GM21367 (cell line): Measurements from ENCODE around the gene SPATA32.

ENCODE experiments used
- ATAC-seq: cut with Tn5 transposase; IDR thresholded peaks from one replicate; pipeline ENCODE4 v1.9.1; 2021; ENCODE audit not compliant: unreplicated experiment

Gene SPATA32

DNA sequence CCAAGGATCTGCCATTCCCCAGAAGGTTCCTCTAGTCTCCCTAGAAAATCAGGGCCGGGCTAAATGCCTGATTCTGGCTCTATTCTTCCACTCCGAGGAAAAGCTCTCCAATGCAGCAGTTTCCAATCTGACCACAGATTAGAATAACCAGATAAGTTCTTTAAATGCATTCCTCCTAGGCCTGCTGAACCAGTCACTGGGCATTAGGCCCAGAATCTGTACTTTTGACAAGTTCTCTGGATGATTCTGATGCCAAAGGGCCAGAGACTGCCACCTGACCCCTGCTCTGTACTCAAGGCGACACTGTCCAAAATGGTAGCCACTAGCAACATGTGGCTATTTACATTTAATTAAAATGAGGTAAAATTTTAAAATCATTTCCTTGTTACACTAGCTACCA, 32.6 kb upstream of the SPATA32 start:
- ATAC-seq = no peak

DNA sequence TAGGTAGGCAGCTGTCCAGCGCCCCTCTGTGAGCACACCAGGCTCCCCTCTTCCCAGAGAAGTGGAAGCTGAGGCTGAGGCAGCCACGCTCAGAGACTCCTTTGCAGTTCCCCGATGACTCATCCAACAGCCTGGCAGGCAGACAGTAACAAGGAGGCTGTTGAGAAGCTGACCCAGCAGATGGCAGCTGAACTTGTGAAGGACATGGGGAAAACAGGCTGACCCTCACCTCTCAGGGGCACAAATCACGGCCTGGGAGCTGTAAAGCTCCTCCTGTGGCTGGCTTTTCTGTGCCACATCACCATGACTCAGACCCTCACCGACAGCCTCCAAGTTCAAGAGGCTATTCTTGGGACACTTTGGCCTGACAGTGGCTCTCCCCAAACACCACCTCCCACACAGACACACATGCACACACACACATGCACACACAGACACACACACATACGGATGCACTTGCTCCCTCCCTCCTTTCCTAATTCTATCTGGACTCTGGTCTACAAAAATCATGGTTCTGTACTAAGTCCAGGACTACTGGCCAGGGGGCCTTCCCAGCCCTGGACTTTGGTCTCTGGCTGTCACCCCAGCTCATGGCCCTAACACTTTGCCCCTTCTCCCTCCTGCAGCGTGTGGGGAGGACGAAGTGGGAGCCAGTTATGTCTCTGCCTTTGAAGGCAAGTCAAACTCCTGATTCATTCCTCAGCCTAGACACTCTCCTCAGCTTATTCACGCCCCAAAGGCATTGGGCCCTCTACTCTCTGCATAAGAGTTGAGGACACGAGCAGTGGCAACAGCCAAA, 31.7 kb upstream of the SPATA32 start:
- no peak for ATAC-seq

DNA sequence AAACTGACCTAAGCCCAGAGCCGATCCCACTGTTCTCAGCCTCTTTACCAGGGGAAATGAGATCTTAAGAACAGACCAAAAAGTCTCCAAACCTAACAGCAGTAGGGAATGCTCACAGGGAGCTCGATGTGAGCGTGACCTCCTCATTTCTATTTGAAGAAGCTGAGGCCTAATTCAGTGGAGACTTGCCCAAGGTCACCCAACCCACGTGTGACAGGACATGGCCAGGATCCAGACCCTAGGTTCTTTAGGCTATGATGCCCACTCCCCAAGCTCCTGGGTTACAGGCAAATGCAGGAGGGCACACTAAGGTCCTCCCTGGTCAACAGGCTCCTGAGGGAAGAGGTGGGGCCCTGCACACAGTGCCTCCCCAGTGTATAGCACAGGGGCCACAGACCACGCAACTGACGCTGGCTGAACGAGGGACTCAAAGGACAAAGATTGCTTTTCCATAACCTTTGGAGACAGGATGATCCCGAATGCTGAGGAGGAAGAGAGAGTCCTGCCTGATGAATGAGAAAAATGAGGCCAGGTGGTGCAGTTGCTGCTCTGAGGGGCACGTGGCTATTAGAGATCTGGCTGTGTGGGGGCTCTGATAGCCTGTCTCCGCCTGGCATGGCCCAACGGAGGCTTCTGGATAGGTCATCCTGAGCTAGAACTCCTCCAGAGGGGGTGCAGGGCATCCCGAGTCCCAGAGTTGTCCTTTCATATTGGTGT, 31.0 kb upstream of the SPATA32 start:
- ATAC-seq = no peak

DNA sequence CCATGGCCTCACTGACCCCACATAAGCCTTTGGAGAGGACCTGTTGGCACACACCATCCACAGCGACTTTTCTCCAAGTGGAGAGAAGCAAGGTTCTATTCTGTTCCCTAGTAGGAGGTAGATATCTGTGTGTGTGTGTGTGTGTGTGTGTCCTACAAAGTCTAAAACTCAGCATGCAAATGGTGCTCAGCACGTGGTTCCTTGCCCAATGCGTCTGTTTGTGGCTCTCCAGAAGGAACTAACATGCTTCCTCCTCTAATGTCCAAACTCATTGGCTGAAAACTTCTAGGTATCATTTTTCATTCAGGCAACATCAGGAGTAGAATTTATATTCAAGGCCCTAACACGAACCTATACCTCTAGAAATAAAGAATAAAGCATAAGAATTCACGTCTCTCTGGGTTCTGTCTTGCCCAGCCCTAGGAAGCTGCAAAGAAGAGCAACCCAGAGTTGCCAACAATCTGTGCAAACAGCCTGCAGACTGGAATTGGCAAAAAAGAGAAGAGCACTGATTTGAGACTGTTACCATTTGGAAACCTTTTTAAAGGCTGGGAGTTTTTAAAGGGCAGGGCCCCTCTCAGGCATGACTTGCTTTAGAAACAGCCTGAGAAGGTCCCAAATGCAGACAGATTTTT, 29.4 kb upstream of the SPATA32 start:
- no peak for ATAC-seq

DNA sequence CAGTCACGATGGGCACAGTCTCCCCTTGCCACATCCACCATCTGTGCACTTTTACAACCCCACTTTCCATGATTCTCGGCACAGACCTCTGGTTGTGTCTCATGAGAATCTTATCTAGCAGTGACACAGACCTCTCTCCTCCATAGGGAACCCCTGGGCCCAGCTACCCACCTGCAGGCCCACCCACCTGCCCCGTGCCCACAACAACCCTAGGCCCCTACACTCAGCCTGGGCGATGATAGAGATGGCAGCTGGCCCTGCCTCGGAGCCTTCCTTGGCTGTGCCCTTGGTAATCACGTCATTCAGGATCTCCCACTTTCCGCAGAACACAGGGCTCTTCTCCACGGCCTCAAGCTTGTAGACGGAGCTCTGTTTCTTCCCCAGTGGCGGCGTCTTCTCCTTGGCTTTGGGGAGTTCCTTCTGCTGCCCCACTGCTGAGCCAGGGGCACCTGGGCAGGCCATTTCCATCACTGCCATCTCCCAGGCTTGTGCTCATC, 28.4 kb upstream of the SPATA32 start:
- ATAC-seq = no peak

DNA sequence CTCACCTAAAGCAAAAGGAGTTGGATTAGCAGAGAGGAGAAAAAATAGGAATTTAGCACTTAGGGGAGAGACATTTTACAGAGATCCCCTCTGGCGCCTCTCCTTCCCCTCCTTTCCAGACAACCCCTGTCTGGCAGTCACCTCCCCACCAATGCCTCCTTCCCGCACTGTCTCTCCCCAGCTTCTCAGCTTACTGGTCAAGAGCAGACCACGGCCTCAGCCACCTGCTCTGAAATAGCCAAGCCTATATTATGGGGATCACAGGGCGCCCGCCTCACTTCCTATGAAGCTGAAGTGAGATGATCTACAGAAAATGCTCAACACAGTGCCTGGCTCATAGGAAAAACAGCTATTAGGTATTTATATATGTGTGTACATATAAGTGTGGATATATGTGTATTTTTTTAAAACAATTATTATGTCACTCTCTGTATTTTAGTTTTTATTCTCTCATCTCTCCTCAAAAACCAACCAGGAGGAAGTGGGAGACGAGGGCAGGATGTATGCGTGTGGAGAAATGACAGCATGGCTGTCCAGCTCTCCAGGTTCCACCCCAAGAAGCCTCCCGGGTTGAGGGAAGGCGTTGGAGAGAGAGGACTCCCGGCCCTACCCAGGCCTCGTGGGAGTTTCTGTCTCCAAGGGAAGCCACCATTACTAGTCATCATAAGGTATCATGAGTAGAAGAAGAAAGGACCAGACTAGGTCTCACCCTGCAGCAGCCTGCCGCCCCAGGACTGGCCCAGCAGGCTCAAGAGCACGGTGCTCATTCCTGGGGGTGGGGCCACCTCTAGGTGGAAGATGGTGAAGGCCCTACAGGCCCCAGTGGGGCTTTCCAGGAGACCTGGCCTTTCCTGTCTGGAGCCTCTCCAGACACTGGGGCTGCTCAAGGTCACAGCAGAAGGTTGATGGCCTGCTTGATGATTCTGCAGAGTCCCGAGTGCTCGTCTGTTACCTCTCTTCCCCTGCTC, 27.7 kb upstream of the SPATA32 start:
- no peak for ATAC-seq

DNA sequence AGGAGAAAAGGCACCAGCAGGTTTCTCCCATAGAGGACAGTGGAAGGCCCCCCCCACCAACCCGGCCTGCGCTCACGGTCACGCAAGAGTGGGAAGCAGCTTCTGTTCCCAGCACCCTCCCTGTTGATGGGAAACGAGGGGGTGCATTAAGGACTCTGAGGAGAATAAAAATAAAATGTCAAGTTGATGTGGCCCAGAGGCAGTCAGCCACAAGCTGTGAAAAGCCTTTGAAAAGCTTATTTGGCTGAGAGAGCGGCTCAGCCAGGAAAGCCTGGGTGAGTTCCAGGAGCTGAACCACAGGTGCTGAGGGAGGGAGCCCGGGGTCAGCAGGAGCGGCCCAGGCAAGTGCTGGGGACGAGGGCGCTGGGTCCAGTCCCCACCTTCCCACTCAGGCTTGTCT, 26.9 kb upstream of the SPATA32 start:
- no peak for ATAC-seq

DNA sequence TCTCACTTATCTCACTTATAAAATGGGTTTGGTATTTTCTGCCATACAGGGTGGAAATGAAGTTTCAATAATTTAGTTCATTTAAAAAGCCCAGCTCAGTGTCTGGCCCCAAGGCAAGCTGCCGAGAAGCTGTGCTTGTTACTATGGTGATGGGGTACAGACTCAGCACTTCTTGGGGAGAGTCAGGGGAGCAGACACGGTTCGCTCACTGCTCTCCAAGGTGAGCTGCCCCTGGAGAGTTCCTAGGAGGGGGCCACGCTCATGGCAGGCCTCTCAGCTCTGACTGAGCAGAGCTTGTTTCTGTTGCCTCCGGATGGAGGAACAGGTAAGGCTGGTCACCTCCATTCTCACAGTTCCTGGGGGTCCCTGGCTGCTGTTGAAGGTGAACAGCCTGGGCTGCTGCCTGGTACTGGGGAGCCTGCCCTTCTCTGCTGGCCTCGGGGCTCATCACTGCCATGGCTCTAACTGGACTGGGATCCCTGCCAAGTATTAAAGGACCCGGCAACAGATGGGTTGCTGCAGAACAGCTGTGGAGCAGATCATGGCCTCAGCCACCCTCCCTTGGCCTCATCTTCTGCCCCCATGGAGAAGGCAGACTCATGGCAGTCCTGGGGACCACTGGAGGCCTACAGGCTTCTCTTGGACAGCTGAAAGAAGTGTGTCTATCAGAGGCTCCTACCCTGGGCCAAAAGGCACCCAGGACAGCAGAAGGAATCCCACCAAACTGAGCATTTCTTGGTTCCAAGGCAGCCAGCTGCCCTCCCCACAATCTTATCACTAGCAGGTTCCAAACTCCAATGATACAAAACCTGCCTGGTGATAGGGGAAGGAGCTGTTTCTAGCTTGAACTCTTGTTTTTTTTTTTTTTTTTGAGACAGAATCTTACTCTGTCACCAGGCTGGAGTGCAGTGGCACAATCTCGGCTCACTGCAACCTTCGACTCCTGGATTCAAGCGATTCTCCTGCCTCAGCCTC, 25.9 kb upstream of the SPATA32 start:
- ATAC-seq = no peak

DNA sequence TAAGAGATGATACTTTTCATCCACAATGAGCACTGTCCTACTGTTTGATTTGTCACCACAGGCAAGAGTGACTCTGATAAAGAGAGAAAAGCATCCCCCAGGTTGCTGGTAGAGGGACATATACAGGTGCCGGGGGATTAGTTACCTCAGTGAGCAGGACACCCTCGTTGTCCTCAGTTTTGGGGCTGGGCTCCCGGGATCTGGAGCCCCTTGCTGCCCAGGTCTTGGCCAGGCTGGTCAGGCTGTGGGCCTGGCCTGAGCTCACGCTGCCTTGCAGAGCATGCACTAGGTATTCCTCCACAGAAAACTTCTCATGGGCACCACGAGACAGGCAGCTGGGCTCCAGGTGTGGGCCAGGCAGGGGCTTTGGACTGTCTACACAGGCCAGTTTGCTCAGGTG, 24.4 kb upstream of the SPATA32 start:
- ATAC-seq = no peak

DNA sequence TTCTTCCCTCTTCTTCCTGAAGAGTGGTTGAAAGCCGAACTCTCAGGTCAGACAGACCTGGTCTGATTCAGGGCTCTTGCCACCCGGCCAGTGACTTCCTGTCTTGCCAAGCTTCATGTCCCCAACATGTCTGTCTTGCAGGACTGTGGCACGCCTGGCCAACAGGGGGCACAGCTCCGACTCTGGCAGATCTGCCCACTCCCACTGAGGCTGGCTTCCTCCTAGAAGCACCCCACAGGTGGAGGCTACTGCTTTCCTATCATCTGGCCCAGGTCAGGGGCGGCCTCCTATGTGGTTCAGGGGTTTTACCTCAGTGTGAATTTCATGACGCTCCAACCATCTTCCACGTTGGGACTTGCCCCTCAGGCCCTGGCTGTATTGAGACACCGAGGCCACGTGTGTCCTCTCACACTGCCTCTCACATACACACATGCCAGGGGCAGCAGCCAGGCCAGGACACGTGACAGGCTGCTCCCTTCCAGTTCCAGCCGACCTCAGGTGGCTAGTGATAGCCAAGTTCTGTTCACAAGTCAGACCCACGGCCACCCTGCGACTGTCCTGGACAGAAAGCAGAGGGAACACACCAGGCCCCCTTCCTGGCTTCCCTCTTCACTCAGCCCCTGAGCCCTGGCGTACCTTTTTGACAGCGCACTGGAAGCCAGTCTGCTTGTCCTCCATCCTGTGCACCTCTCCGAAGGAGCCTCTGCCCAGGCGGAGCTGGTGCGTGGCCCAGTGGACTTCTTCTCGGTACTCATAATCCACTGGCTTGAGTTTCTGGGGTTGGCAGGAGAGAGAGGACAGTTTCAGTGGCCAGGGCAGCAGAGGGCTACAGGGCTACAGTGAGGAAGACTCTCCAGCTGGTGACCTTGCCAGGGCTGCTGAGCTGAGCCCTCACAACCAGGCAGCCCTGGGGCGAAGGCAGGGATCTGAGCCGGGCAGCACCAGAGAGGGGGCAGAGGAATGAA, 22.6 kb upstream of the SPATA32 start:
- ATAC-seq = no peak

DNA sequence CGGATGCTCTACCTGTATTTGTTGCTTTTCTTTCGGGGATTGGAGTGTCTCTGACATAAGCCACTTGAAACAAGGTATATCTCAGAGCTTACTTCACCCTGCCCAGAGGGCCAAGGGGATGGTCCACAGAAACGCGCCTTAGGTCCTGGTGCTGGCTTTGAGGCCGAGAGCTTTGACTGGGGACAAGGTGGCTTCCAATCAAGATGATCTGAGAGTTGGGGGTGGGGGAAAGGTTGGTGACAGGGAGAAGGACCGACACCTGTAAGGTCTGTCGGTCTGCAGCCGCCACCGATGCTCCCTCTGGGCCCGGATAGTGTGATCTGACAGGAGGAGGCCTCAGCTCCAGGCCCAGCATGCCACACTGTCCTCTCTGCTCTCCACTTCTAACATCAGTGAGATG, 21.8 kb upstream of the SPATA32 start:
- ATAC-seq = no peak

DNA sequence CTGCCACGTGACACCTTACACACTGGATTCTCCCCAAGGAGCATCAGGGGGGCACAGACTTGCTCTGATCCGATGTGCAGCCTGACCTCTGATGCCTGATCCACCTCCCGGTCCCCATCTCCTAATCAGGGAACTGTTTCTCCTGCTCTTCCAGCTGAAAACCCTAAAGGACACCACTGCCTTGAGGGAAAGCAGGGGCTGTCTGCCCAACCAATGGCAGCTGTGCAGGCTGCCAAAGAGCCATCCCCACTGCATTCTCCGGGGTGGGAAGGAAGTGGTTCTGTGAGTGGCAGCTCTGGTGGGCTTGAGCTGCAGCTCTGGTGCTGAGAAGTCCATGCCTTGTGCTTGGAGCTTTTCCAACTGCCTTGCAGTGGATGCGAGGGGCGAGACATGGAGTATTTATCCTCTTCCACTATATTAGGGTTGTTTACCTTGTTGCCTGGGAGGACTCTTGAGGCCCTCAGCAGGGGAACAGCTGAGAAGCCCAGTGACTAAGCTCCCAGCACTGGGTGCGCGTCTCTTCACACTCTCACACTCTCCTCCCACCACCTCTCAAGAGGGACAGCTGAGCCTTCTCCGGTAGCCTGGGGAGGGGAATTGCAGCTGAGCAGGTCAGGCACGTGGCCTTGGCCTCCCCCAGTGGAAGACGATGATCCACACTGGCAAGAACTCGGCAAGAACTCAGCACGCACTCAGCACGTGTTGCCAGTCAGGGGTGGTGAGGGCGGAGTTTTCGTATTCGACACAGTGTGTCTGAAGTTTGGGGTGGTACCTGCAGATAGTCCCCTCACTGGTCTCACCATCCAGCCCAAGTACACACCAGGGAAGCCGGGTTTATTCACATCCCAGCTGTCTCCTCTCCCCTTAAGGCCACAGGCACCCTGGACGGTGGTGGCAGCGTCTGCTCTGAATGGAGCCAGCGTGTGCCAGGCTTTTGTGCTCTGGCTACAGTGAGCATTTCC, 21.1 kb upstream of the SPATA32 start:
- no peak for ATAC-seq

DNA sequence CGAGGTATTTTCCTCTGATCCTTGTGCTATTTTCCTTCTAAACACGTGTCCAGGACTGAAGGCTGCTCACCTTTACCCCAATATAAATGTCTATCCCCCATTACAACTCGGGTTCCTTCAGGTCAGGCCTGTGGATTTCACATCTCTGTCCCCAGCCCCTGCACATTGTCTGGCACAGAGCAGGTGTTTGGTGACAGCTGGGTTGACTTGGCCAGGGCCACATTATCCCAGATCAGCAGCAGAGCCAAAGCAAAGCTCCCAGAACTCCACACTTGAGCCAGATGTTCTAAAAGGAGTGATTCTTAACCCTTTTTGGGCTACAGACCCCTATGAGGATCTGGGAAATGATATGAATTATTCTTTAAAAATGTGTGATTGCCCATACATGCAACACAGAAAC, 18.0 kb upstream of the SPATA32 start:
- ATAC-seq = no peak

DNA sequence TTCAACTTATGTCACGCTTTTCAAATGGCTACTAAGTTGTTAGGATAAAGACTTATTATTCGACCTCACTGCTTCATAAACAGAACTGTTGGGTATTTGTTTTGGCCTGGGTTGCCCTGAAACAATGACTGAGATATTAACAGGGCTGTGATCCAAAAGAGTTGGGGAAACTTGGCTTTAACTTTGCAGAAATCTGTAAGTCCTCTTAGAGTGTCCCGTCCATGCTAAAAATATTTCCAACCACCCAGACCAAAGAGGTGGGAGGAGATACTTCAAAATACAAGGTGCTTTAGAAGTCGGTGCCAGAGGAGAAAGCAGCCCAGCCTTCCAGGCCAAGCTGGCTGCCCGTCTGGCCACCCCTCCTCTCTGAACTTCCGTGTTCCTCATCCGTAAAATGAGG, 16.1 kb upstream of the SPATA32 start:
- ATAC-seq = no peak

DNA sequence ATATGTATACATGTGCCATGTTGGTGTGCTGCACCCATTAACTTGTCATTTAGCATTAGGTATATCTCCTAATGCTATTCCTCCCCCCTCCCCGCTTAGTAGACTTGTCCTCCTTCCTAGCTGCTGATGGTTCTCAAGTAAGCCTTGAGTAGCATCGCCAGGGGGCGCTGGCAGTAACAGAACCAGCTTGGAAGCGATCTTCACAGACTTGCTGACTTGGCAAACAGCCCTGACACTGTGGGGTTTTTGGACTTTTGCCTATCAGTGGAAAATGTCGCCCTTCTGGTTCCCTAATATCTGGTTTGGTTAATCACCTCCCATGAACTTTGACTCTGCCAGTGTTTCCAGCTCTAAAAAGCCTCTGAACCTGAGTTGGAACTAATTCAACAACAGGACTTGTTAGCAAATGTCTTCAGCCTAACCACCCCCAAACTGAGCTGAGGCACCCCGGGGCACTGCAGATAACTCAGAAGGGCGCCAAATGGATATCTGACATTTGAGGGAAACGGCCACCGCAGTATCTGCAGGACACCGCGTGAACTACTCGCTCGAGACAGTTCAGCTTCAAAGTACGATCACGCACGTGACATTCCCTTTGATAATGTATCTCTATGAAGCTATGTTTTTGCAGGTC, 15.4 kb upstream of the SPATA32 start:
- no peak for ATAC-seq

DNA sequence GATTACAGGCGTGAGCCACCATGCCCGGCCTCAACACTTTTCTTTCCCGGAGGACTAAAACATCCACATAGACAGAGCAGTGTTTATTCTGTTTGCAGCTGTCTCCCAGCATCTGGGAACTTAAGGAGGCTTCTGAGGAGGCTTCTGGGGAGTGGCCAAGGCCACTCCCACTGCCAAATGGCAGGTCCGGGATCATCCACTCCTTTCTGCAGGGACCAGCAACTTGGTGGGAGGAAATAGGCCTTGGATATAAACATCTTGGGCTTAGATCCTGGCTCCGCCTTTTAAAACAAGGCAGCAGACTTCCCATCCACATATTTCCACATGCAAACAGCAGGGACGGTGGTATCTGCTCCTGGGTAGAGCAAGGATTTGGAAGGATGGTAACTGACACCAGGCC, 14.1 kb upstream of the SPATA32 start:
- no peak for ATAC-seq

DNA sequence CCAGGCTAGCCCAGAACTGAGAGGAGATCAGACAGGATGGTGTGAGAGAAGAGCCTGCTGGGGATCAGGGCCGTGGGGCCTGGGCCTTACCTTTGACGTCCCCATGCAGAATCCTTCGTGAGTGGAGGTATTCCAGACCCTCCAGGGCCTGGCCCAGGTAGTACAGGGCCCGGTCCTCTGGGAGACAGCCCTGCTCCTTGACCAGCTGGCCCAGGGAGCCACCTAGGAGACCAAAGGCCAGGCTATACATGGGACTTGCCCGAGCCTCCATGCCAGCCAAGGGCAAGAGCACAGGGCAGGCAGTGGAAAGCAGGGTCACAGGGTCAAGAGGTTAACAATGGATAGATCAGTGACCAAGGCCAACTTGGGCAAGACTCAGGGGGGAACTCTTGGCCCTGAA, 12.1 kb upstream of the SPATA32 start:
- no peak for ATAC-seq
